SU-DHL-6 (cell line): ENCODE data around the gene RNF220.

ENCODE experiments used
- H2AFZ ChIP-seq: fragments of 200-600 bp; sonication (generic); 2 replicates; pipeline ENCODE4 v1.6.1; 2014; ENCODE audit warnings: low read depth, mild to moderate bottlenecking, moderate library complexity, mixed read lengths, antibody characterized with exemption, low read length; ENCODE audit not compliant: severe bottlenecking
- H3F3A ChIP-seq: fragments of 200-600 bp; shearing (Covaris generic); 2 replicates; pipeline ENCODE4 v1.6.0; 2016; ENCODE audit warnings: antibody characterized with exemption, mild to moderate bottlenecking; ENCODE audit not compliant: insufficient read depth
- H3K27ac ChIP-seq: fragments of 200-600 bp; sonication (generic); 2 replicates; pipeline ENCODE4 v1.5.1; 2016; ENCODE audit warnings: low read depth, mild to moderate bottlenecking, low read length, moderate library complexity, mixed read lengths
- H3K27me3 ChIP-seq: fragments of 200-600 bp; sonication (generic), shearing (Covaris generic); 2 replicates; pipeline ENCODE4 v1.6.0; 2014; ENCODE audit warnings: mild to moderate bottlenecking, low read length
- H3K36me3 ChIP-seq: fragments of 200-600 bp; sonication (generic); 2 replicates; pipeline ENCODE4 v1.6.1; 2014; ENCODE audit warnings: mild to moderate bottlenecking, low read length, mixed read lengths
- H3K4me2 ChIP-seq: fragments of 300-600, 200-600 bp; shearing (Covaris generic), sonication (generic); 2 replicates; pipeline ENCODE4 v1.6.0; 2014; ENCODE audit warnings: low read length, low read depth, mild to moderate bottlenecking; ENCODE audit not compliant: poor library complexity, severe bottlenecking
- H3K4me3 ChIP-seq: fragments of 200-600 bp; sonication (generic); 2 replicates; pipeline ENCODE4 v1.5.1; 2014; ENCODE audit warnings: antibody characterized with exemption, low read length, mild to moderate bottlenecking, mixed read lengths; ENCODE audit not compliant: insufficient read depth, poor library complexity, severe bottlenecking
- H3K79me2 ChIP-seq: fragments of 200-600 bp; sonication (generic); 2 replicates; pipeline ENCODE4 v1.6.1; 2014; ENCODE audit warnings: mild to moderate bottlenecking, low read length, moderate library complexity; ENCODE audit not compliant: insufficient read depth
- H3K9ac ChIP-seq: fragments of 200-600 bp; sonication (generic); 2 replicates; pipeline ENCODE4 v1.7.0; 2014; ENCODE audit warnings: mild to moderate bottlenecking, low read length
- H3K9me2 ChIP-seq: fragments of 200-600 bp; sonication (generic); replicated peaks from 2 replicates; pipeline ENCODE4 v1.6.1; 2014; ENCODE audit warnings: low read length; ENCODE audit not compliant: insufficient read depth
- H3K9me3 ChIP-seq: fragments of 200-600 bp; sonication (generic); 2 replicates; pipeline ENCODE4 v1.6.1; 2014; ENCODE audit warnings: low read length, mixed read lengths; ENCODE audit not compliant: insufficient read depth
- H4K20me1 ChIP-seq: fragments of 200-600 bp; sonication (generic); 2 replicates; pipeline ENCODE4 v1.6.1; 2014; ENCODE audit warnings: low read depth, mild to moderate bottlenecking, antibody characterized with exemption, low read length, moderate library complexity, mixed read lengths
- CTCF ChIP-seq: fragments of 200-600 bp; sonication (generic); IDR thresholded peaks from one replicate; pipeline ENCODE4 v1.5.1; 2017; ENCODE audit warnings: antibody characterized with exemption, mild to moderate bottlenecking, low read length, moderate library complexity; ENCODE audit not compliant: insufficient read depth, poor library complexity, severe bottlenecking
- EZH2phosphoT487 ChIP-seq: fragments of 200-600 bp; sonication (generic), shearing (Covaris generic); conservative IDR thresholded peaks from 2 replicates; pipeline ENCODE4 v1.6.1; 2018; ENCODE audit warnings: mild to moderate bottlenecking, antibody characterized with exemption, low read length, moderate library complexity, mixed read lengths

RNF220 gene

DNA sequence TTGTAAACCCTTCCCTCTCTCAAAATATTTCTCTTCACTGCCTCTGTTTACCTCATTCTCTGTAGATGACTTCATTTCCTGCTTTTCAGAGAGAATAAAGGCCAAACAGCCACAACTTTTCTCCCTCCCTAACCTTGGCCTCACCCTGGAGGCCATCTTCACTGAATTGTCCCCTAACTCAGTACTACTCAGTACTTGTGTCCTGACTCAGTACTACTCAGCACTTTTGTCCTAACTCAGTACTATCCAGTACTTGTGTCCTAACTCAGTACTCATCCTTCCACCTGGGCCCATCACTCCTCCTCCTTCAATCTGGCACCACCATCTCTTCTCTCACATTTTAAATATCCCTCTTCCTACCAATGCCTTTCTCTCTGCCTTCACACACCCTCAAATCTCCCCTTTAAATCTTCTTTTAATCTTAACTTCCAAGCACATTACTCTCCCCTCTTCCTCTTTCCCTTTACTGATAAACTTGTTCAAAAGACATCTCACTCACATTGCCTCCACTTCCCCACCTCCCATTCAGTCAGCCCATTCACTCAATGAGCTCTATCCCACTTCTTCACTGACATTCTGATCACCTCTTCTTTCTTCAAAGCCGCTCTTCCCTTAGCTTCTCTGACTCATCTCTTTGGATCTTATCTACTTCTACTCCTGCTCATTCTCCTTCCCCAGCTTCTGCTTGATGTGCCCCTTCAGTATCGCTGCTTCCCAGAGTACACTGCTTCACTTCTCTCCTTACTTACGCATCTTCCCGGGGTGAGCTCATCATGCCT lies 121.4 kb downstream of the RNF220 start:
- H3K36me3 ChIP-seq: no peaks in the 10 kb centered on the region
- H3F3A ChIP-seq: no peaks in the 10 kb centered on the region
- no peak overlapping the region for H3K4me3 ChIP-seq
- no peaks in the 10 kb centered on the region for H3K9me3 ChIP-seq
- H3K27me3 ChIP-seq: no peaks in the 10 kb centered on the region
- no peaks in the 10 kb centered on the region for H3K79me2 ChIP-seq
- H3K9me2 ChIP-seq: no peaks in the 10 kb centered on the region
- H3K4me2 ChIP-seq: no peak overlapping the region
- H3K27ac ChIP-seq: no peak overlapping the region
- H3K9ac ChIP-seq: no peak overlapping the region
- no peak overlapping the region for H2AFZ ChIP-seq
- TF ChIP-seq EZH2phosphoT487: no peak
- TF ChIP-seq CTCF: no peak
- H4K20me1 ChIP-seq: no peaks in the 10 kb centered on the region

DNA sequence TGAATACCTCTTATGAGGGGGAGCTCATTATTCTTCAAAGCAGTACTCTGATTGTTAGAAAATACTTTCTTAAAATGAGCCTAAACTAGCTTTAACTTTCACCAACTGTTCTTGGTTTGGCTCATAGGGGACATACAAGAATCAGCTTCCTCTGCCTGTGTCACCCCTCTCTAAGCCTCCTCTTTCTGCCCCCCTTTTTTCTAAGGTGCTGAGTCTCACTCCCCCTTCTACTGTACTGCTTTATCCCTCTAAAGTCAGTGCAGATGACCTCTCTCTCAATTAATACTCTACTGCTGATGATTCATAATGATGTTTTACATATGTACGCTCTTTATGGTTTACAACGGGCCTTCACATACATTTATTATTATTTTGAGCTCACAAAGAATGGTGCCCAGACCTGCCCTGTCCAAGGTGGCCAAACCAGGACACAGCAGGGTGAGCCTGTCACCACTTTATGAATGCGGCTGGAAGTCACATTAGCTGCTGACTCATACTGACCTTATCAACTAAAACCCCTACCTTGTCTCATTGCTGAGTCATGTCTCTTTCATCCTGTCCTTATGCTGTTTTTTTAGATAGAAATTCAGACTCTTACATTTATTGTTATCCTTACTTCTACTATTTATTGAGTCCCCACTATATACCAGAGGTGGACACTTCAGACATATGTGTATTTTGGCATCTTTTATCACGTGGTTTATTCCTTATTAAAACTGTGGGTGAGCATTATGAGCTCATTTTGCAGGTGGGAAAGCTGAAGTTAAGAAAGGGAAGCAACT lies 126.9 kb downstream of the RNF220 start:
- no peak overlapping the region for H3K4me3 ChIP-seq
- H3K9ac ChIP-seq: no peak overlapping the region
- no peaks in the 10 kb centered on the region for H3K36me3 ChIP-seq
- no peak overlapping the region for H3K27ac ChIP-seq
- H3K27me3 ChIP-seq: no peaks in the 10 kb centered on the region
- H4K20me1 ChIP-seq: no peaks in the 10 kb centered on the region
- H3K9me2 ChIP-seq: no peaks in the 10 kb centered on the region
- H3F3A ChIP-seq: no peaks in the 10 kb centered on the region
- no peaks in the 10 kb centered on the region for H3K9me3 ChIP-seq
- TF ChIP-seq EZH2phosphoT487: no peak
- H3K79me2 ChIP-seq: no peaks in the 10 kb centered on the region
- no peak overlapping the region for H2AFZ ChIP-seq
- no peak overlapping the region for H3K4me2 ChIP-seq

- H2AFZ ChIP-seq: no peak overlapping the region
- no peak overlapping the region for H3K4me2 ChIP-seq
- H3K4me3 ChIP-seq: no peak overlapping the region
- no peaks in the 10 kb centered on the region for H3K79me2 ChIP-seq
- H3K9ac ChIP-seq: no peak overlapping the region
- H3K9me3 ChIP-seq: no peaks in the 10 kb centered on the region
- H3K36me3 ChIP-seq: no peaks in the 10 kb centered on the region
- no peak overlapping the region for H3K27ac ChIP-seq
- no peaks in the 10 kb centered on the region for H3K27me3 ChIP-seq
- no peaks in the 10 kb centered on the region for H4K20me1 ChIP-seq
- H3F3A ChIP-seq: no peaks in the 10 kb centered on the region
- TF ChIP-seq EZH2phosphoT487 (no peak), CTCF (no peak)
- no peaks in the 10 kb centered on the region for H3K9me2 ChIP-seq
Measured at GRCh38 chr1:44532567-44532944, 127.5 kb downstream of the RNF220 start.

DNA sequence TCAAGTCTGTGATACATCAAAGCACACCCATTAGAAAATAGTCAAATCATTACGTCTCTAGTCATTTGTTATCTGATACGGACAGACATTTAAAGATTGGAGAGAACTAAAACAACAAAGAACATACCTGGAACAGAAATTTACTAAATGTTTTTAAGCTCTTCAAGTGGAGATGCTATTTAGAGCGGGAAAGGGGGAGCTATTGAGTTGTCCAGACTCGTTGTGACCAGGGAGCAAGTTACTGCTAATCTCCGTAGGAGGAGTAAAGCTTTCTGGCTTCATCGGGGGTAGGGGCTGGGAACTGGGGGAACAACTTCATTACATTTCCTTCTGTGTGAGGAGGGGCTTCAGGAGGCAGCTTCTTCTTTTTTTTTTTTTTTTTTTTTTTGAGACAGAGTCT lies 129.7 kb downstream of the RNF220 start:
- no peaks in the 10 kb centered on the region for H3K36me3 ChIP-seq

More for the DNA sequence above, 129.7 kb downstream of the RNF220 start:
- Histone ChIP-seq H2AFZ (no peak overlapping the region), H3K9ac (no peak overlapping the region), H3K79me2 (no peaks in the 10 kb centered on the region), H3K4me3 (no peak overlapping the region), H3K9me2 (no peaks in the 10 kb centered on the region), H3K4me2 (no peak overlapping the region), H3K9me3 (no peaks in the 10 kb centered on the region), H3F3A (no peaks in the 10 kb centered on the region), H3K27me3 (no peaks in the 10 kb centered on the region), H3K27ac (no peak overlapping the region), H4K20me1 (no peaks in the 10 kb centered on the region)
- TF ChIP-seq EZH2phosphoT487: no peak
